ENCODE data around the gene TCEANC.

Gene TCEANC

DNA sequence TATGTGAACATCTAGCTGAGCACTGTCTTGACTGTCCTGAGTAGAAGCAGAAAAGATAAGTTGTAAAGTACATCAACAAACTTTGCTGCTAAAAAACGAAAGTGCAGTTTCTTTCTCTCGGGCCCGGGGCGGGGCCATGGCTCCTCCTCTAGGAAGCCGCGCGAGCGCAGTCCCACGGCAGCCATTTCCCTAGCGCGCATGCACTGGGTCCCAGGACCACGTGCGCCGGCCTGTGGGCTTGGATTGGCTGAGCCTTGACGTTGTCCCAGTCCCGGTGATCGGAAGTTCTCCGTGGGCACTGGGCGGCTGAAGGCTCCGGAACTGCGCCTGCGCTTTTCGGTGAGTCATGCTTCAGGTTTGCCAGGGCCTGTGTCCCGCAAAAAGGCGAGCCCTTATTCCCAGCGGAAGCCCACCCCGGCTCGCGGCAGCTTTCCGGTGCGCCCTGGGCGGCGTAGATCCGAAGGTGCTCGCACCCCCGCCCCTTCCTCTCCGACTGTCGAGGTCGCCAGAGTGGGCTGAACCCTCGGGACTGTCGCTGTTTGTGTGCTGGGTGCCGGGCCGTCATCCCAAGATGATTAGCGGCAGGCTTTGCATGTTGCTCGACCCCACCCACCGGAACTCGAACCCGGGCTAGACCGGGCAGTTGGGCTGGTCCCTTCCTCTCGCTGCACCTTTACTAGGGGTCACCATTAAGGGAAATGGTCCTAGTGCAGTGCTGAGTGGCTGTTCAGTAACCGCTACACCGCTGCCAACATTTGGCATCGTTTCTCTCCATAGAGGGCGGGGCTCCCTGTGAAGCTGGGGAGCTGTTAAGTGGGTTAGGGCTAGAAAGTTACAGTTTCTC is at the start of gene TCEANC:
TSS of gene TCEANC (plus strand) at position 292 of the 844 bp plus-strand sequence. CDS start 9,368 bp downstream, outside the sequence.
- FAIRE-seq (peak; percentile 70), DNase-seq (ENCODE audit: insufficient read length, low spot score) (peak; percentile 43)
- TF ChIP-seq, protein P1, sequence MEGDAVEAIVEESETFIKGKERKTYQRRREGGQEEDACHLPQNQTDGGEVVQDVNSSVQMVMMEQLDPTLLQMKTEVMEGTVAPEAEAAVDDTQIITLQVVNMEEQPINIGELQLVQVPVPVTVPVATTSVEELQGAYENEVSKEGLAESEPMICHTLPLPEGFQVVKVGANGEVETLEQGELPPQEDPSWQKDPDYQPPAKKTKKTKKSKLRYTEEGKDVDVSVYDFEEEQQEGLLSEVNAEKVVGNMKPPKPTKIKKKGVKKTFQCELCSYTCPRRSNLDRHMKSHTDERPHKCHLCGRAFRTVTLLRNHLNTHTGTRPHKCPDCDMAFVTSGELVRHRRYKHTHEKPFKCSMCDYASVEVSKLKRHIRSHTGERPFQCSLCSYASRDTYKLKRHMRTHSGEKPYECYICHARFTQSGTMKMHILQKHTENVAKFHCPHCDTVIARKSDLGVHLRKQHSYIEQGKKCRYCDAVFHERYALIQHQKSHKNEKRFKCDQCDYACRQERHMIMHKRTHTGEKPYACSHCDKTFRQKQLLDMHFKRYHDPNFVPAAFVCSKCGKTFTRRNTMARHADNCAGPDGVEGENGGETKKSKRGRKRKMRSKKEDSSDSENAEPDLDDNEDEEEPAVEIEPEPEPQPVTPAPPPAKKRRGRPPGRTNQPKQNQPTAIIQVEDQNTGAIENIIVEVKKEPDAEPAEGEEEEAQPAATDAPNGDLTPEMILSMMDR (IDR thresholded peaks at IDR 0.05; ENCODE audit: insufficient read depth, missing control alignments), result no peak

DNA sequence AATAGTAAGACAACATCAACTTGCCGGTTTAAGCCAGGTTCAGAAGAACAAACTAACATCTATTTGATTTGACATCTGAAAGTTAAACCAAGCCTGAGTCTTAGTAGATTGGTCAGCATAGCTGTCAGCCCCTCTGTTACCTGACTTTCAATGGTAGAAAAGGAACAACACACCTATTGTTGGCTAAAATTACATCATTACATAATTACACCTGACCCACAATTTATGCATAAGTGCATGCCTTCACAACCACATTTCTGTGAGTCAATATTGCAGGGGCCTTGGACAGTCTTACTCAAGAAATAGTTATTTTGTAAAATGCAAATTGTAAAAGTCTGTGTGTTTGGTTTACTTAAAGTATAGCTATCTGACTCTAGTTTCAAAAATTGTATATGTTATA is 47.3 kb upstream of the TCEANC start:
- TF ChIP-seq, protein P1 (IDR thresholded peaks at IDR 0.05; ENCODE audit: insufficient read depth, missing control alignments), result no peak
- FAIRE-seq (no peak), DNase-seq (ENCODE audit: insufficient read length, low spot score) (no peak)

DNA sequence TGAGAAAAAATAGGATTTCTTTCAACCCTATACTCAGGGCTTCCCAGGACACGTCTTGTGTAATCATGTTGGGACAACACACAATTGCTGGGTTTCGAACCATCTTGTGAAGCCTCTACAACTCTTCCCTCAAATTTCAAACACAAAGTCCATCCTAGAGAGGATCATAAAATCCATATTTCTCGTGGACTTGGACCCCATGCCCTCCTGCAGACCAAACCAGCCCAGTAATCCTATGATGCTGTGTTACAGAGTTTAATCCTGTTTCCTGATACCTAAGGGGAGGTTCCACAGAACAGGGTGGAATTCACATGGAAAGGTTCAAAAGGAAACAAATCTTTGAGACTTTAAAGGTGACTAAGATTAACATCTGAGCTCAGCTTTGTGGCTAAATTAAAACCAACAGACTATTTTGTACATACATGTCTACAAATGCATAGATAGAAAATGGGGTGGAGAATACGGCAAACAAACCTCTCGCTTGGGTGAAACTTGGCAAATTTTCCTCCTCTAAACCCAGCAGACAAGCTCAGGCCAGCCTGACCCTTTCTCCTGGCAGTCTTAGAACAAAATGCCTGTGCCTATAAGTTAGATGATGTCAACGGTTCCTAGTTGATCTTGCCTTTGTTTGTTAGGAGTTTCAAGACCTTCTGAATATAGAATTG is 45.5 kb upstream of the TCEANC start:
- no peak for DNase-seq (ENCODE audit: insufficient read length, low spot score)
- TF ChIP-seq, protein P1 (IDR thresholded peaks at IDR 0.05; ENCODE audit: insufficient read depth, missing control alignments), result no peak
- no peak for FAIRE-seq

DNA sequence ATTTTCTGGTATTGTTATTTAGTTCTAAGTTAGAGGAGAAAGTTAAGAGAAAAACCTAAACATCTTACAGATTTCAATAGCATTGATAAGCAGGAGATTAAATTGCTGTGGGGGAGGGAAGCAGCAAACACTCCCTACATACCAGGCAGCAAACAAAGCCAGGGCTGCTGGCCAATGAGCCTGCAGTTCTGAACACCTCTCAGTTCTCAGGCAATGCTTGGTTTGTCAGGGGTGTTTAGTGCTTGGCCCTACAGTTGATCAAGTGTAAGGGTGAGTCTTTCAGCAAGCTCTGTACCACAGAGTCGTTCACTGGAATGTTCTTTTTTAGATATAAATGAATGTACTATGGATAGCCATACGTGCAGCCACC is 45.0 kb upstream of the TCEANC start:
- FAIRE-seq (no peak), DNase-seq (ENCODE audit: insufficient read length, low spot score) (no peak)
- TF ChIP-seq, protein P1 (IDR thresholded peaks at IDR 0.05; ENCODE audit: insufficient read depth, missing control alignments), result no peak

- TF ChIP-seq, protein P1 (IDR thresholded peaks at IDR 0.05; ENCODE audit: insufficient read depth, missing control alignments), result no peak
- FAIRE-seq (no peak), DNase-seq (ENCODE audit: insufficient read length, low spot score) (no peak)
These were observed 38.8 kb upstream of the TCEANC start for GRCh38 chrX:13614154-13614553.

- TF ChIP-seq, protein P1 (IDR thresholded peaks at IDR 0.05; ENCODE audit: insufficient read depth, missing control alignments), result no peak
- no peak for FAIRE-seq
These were observed 32.7 kb upstream of the TCEANC start for GRCh38 chrX:13620207-13620606.

More at GRCh38 chrX:13620207-13620606, 32.7 kb upstream of the TCEANC start:
- no peak for DNase-seq (ENCODE audit: insufficient read length, low spot score)
